Type B pancreatic cell (in vitro differentiated cells): ENCODE results near the gene CCDC187. TPM values are rescaled to one million over a fixed set of nuclear protein-coding genes. Genes with fewer than 3 reads are reported as not detected.

Experiments
- DNase-seq: peaks from one replicate; pipeline ENCODE4 v3.0.0; 2021; ENCODE audit warnings: mixed read lengths; ENCODE audit not compliant: unreplicated experiment; ENCODE audit errors: extremely low spot score
- H3K27ac Mint-ChIP-seq: 2 replicates; pipeline ENCODE4 v1.8.0; 2021; ENCODE audit warnings: mild to moderate bottlenecking, mixed read lengths
- H3K27me3 Mint-ChIP-seq: 2 replicates; pipeline ENCODE4 v1.8.0; 2021; ENCODE audit warnings: mixed read lengths
- H3K36me3 Mint-ChIP-seq: 2 replicates; pipeline ENCODE4 v1.8.0; 2021; ENCODE audit warnings: mixed read lengths
- H3K4me1 Mint-ChIP-seq: one replicate; pipeline ENCODE4 v1.8.0; 2021; ENCODE audit warnings: mixed read lengths; ENCODE audit not compliant: unreplicated experiment
- H3K4me3 Mint-ChIP-seq: 2 replicates; pipeline ENCODE4 v1.8.0; 2021; ENCODE audit warnings: mild to moderate bottlenecking, mixed read lengths
- H3K9me3 Mint-ChIP-seq: 2 replicates; pipeline ENCODE4 v1.8.0; 2021; ENCODE audit warnings: mixed read lengths
- total RNA-seq: library from RNA; stranded (reverse); gene quantifications from 2 replicates; pipeline ENCODE4 v1.2.1, GENCODE V29; 2021; ENCODE audit warnings: low replicate concordance
- TF ChIP-seq, protein P1 (sequence below): fragments of 200-600 bp; sonication (generic); conservative IDR thresholded peaks from 2 replicates; pipeline ENCODE4 v1.5.0; 2021; ENCODE audit warnings: antibody characterized with exemption, mild to moderate bottlenecking

The CCDC187 gene
- total RNA-seq, 1 donor from 2014 or later, result 0.70 TPM

DNA sequence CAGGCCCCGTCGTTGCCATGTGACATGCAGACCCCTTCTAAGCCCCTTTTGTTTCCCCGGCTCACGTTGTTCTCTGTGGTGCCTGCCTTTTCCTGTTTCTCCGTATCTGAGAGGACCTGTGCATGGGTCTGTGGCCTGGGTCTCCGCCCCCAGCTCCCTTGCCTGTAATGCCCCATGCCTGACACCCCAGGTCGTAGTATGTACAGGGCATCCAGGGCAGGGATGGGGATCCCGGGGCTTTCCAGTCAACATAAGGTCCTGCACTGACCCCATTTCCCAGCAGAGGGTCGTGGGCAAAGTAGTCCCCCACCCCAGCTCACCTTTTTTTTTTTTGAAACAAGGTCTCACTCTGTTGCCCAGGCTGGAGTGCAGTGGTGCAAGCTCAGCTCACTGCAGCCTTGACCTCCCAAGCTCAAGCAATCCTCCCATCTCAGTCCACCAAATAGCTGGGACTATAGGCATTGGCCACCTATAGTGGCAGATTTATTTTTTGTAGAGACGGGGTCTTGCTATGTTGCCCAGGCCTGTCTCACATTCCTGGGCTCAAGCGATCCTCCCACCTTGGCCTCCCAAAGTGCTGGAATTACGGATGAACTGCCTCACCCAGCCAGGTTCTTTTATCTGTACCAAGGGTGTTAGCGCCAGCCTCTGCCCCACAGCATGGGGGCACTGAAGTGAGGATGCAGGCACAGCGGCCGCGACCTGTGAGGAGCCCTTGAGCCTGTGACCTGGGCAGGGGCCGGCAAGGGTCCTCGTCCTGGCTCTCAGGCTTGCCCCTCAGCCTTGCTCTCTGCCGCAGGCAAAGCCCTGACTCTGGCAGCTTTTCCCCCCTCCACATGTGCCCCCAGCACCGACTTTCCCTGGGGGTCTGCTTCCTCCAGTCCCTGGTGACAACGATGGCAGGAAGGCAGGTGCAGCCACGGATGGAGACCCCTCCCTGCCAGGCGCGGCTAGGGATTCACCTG lies 39.2 kb downstream of the CCDC187 start:
- peaks cover 9% of the 10 kb centered on the region for H3K27me3 Mint-ChIP-seq
- H3K36me3 Mint-ChIP-seq, result no peaks in the 10 kb centered on the region
- TF ChIP-seq, protein P1, sequence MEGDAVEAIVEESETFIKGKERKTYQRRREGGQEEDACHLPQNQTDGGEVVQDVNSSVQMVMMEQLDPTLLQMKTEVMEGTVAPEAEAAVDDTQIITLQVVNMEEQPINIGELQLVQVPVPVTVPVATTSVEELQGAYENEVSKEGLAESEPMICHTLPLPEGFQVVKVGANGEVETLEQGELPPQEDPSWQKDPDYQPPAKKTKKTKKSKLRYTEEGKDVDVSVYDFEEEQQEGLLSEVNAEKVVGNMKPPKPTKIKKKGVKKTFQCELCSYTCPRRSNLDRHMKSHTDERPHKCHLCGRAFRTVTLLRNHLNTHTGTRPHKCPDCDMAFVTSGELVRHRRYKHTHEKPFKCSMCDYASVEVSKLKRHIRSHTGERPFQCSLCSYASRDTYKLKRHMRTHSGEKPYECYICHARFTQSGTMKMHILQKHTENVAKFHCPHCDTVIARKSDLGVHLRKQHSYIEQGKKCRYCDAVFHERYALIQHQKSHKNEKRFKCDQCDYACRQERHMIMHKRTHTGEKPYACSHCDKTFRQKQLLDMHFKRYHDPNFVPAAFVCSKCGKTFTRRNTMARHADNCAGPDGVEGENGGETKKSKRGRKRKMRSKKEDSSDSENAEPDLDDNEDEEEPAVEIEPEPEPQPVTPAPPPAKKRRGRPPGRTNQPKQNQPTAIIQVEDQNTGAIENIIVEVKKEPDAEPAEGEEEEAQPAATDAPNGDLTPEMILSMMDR, result no peak
- peaks cover 12% of the 10 kb centered on the region for H3K4me1 Mint-ChIP-seq
- H3K9me3 Mint-ChIP-seq, result no peaks in the 10 kb centered on the region
- no peak overlapping the region for H3K4me3 Mint-ChIP-seq
- H3K27ac Mint-ChIP-seq, result no peak overlapping the region
- DNase-seq, result no peak

DNA sequence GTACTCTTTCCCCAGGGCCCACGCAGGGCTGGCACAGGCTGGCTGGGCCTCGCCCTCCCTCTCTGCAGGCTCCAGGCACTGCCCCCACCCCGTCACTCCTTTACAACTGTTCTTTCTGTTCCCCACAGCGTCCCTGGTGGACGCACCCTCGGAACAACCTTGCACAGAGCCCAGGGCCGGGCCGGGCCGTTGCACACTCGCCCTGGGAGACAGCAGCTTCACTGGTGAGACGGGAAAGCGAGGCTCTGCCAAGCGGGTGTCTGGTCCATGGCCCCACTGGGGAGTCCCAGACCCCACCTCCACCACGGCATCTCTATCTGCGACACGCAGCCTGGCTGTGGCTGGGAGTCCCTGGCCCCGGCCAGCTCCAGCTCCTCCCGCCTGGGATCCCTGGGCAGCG lies 39.9 kb downstream of the CCDC187 start:
- Mint-ChIP-seq H3K4me3 (no peak overlapping the region), H3K27ac (no peak overlapping the region), H3K4me1 (peaks cover 11% of the 10 kb centered on the region), H3K27me3 (peaks cover 6% of the 10 kb centered on the region), H3K36me3 (no peaks in the 10 kb centered on the region), H3K9me3 (no peaks in the 10 kb centered on the region)
- no peak for DNase-seq
- TF ChIP-seq, protein P1, result peak; percentile 40

DNA sequence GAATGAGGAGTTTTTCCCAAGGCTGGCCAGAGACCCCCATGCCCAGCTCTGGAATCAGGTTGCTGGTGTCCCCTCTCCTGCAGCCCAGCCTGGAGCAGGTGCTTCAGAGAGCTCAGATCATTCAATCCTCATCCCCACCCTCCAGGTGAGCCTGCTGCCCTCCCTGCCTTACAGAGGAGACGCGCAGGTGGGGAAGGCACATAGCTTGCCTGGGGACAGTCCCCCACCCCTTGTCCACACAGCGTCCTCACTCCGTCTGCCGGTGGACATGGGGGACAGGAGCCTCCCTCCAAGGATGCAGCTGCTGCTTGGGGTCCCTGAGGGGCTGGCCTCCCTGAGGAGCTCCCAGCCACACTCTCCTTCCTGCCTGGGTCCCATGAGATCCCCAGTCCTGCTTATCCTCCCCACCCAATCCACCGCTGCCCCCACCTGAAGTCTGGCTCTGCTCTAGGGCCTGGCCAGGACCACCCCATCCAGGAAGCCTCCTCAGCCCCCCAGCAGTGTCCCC lies 41.2 kb downstream of the CCDC187 start:
- no peaks in the 10 kb centered on the region for H3K9me3 Mint-ChIP-seq
- no peaks in the 10 kb centered on the region for H3K4me1 Mint-ChIP-seq
- no peaks in the 10 kb centered on the region for H3K36me3 Mint-ChIP-seq
- no peak overlapping the region for H3K27ac Mint-ChIP-seq
- no peak overlapping the region for H3K4me3 Mint-ChIP-seq
- DNase-seq, result no peak
- H3K27me3 Mint-ChIP-seq, result no peaks in the 10 kb centered on the region
- TF ChIP-seq, protein P1, result no peak

DNA sequence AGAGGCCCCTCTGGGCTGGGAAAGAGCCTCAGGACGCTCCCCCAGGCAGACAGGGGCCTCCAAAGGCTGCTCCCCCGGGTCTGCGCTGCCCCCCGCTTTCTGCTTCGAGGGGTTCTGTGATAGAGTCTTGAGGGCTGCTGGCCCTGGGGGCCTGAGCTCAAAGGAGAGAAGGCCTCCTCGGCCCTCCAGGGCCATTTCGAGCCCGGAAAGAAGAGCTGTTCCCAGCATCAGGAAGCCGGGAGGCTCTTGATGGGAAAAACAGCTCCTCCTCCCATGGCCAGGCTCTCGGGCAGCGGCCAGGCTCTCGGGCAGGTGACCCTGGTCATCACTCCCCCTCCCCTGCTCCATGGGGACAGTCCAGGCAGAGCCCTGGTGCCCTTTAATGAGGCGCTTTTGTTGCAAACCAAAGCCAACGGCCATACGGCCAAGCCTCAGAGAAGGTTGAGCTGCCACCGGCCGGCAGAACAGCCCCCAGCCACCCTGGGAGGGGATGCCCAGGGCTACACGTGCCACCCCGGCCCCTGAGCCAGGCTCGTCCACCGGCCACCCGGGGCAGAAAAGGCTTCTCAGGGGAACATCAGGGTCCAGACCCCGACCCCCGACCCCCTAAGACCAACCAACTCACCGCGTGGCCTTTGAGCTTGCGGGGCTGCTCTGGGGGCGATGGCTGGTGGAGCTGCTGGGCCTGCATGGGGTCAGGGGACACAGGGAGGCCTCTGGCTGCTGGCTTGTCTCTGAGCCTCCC lies 42.0 kb downstream of the CCDC187 start:
- H3K27me3 Mint-ChIP-seq, result no peaks in the 10 kb centered on the region
- H3K27ac Mint-ChIP-seq, result no peak overlapping the region
- TF ChIP-seq, protein P1, result no peak
- no peaks in the 10 kb centered on the region for H3K4me1 Mint-ChIP-seq
- no peaks in the 10 kb centered on the region for H3K36me3 Mint-ChIP-seq
- no peak overlapping the region for H3K4me3 Mint-ChIP-seq
- H3K9me3 Mint-ChIP-seq, result no peaks in the 10 kb centered on the region
- DNase-seq, result no peak

DNA sequence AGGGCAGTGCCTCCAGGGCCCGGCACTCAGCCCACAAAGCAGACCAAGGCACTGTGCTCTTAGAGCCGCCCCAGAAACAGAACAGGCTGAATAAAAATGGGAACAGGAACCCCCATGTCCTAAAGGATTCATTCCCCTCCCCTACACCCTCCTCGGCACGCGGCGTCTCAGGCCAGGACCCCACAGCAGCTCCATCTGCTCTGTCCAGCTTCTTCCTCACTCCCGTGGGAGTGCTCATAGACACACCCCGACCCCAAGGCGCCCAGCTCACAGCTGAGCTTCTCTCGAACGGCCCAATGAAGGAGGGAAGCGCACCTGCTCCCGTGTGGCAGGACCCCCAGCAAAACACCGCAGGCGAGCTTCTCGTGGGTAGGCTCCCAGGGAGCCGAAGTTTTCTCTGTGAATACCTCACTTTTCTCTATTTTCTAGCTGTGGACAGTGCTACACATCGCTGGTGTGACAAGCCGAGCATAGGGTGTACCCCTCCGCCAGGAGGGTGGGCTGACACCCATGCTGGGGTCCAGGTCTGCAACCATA lies 42.9 kb downstream of the CCDC187 start:
- Mint-ChIP-seq H3K27ac (no peak overlapping the region), H3K4me1 (no peaks in the 10 kb centered on the region), H3K36me3 (no peaks in the 10 kb centered on the region), H3K9me3 (no peaks in the 10 kb centered on the region), H3K27me3 (no peaks in the 10 kb centered on the region), H3K4me3 (no peak overlapping the region)
- no peak for DNase-seq
- TF ChIP-seq, protein P1, result no peak
